Fibroblast of lung (primary cell): ENCODE measurements around the gene TSPAN9. TPM values are rescaled to one million over a fixed set of nuclear protein-coding genes. Genes with fewer than 3 reads are reported as not detected.

Source experiments
- DNase-seq, 2 donors: peaks; one replicate each; pipeline versions ENCODE4 v3.0.0 to v3.0.0-alpha.2; 2010; ENCODE audit warnings: low read depth in 2 of 2
- H2AFZ ChIP-seq: 2 replicates; pipeline ENCODE4 v1.5.1; 2012; ENCODE audit warnings: low read length, control low read depth, inconsistent platforms
- H3K27ac ChIP-seq: 2 replicates; pipeline ENCODE4 v1.5.1; 2011; ENCODE audit warnings: low read length, control low read depth; ENCODE audit not compliant: insufficient read depth
- H3K27me3 ChIP-seq: 2 replicates; pipeline ENCODE4 v1.5.1; 2011; ENCODE audit warnings: mild to moderate bottlenecking, low read length; ENCODE audit not compliant: control insufficient read depth, insufficient read depth
- H3K36me3 ChIP-seq: 2 replicates; pipeline ENCODE4 v1.5.1; 2011; ENCODE audit warnings: low read length; ENCODE audit not compliant: control insufficient read depth, insufficient read depth
- H3K4me1 ChIP-seq: 2 replicates; pipeline ENCODE4 v1.5.1; 2011; ENCODE audit warnings: low read length; ENCODE audit not compliant: control insufficient read depth, insufficient read depth; ENCODE audit errors: extremely low read depth
- H3K4me2 ChIP-seq: 2 replicates; pipeline ENCODE4 v1.5.1; 2011; ENCODE audit warnings: low read length, control low read depth; ENCODE audit not compliant: insufficient read depth; ENCODE audit errors: extremely low read depth
- H3K4me3 ChIP-seq, 4 experiments: fragments of 200-600 bp in 1 of 4; sonication (generic) in 1 of 4; replicated peaks in 1 of 4; 2 replicates each; pipeline ENCODE4 v1.5.1; 2011 to 2016; ENCODE audit warnings: low read length in 4 of 4, low read depth in 3 of 4, mild to moderate bottlenecking in 3 of 4, control low read depth in 2 of 4, inconsistent platforms in 1 of 4, mixed read lengths in 1 of 4; ENCODE audit not compliant: insufficient read depth in 1 of 4; ENCODE audit errors: control extremely low read depth in 1 of 4
- H3K79me2 ChIP-seq: 2 replicates; pipeline ENCODE4 v1.5.1; 2012; ENCODE audit warnings: mild to moderate bottlenecking, low read length, inconsistent platforms; ENCODE audit not compliant: control insufficient read depth, insufficient read depth
- H3K9ac ChIP-seq: 2 replicates; pipeline ENCODE4 v1.5.1; 2011; ENCODE audit warnings: mild to moderate bottlenecking, low read length, control low read depth; ENCODE audit not compliant: insufficient read depth
- H3K9me3 ChIP-seq: 2 replicates; pipeline ENCODE4 v1.5.1; 2012; ENCODE audit warnings: low read depth, low read length; ENCODE audit not compliant: control insufficient read depth, insufficient read depth
- H4K20me1 ChIP-seq: 2 replicates; pipeline ENCODE4 v1.5.1; 2011; ENCODE audit warnings: low read length; ENCODE audit not compliant: control insufficient read depth, insufficient read depth; ENCODE audit errors: extremely low read depth
- CTCF ChIP-seq, 2 donors: IDR thresholded peaks in 1 of 2; conservative IDR thresholded peaks in 1 of 2; 1 replicate in 1 of 2; 2 replicates in 1 of 2; pipeline ENCODE4 v1.5.1; 2011 to 2012; ENCODE audit warnings: low read length in 2 of 2, control low read depth in 1 of 2, inconsistent platforms in 1 of 2, low read depth in 1 of 2, mild to moderate bottlenecking in 1 of 2
- EZH2 ChIP-seq: IDR thresholded peaks from 2 replicates; pipeline ENCODE4 v1.5.1; 2012; ENCODE audit warnings: low read length, control low read depth, mild to moderate bottlenecking; ENCODE audit errors: missing control alignments
- polyA plus RNA-seq, 2 donors: library from polyadenylated mRNA; depleted of rRNA in 1 of 2; stranded (reverse) in 1 of 2; unstranded in 1 of 2; fragments of >200 nt; gene quantifications; 2 replicates each; pipeline ENCODE4 v1.2.1, GENCODE V29; 2011 to 2012; ENCODE audit warnings: missing spikeins in 1 of 2
- total RNA-seq: library from RNA; depleted of rRNA; stranded (reverse); fragments of >200 nt; gene quantifications from 2 replicates; pipeline ENCODE4 v1.2.1, GENCODE V29; 2014

The TSPAN9 gene
- total and polyA plus RNA-seq, 2 donors (not counting 1 experiment from before 2014, with no cell fraction given), result 31.1 to 35.2 TPM

GRCh38 chr12:3078086-3078820 lies 1.1 kb downstream of the TSPAN9 start:
- no peaks in the 10 kb centered on the region for H3K36me3 ChIP-seq
- no peak for DNase-seq
- no peak for TF ChIP-seq EZH2
- TF ChIP-seq CTCF (conservative IDR thresholded peaks at IDR 0.05 in 1 of 2, IDR thresholded peaks at IDR 0.05 in 1 of 2; ENCODE audit: low read depth in 1 of 2, low read length in 2 of 2), result no peak
- no peaks in the 10 kb centered on the region for H3K79me2 ChIP-seq
- no peaks in the 10 kb centered on the region for H4K20me1 ChIP-seq
- no peak overlapping the region for H3K27ac ChIP-seq
- H3K4me2 ChIP-seq, result peak overlapping the region; percentile 68
- no peak overlapping the region for H2AFZ ChIP-seq
- H3K9ac ChIP-seq, result no peak overlapping the region
- no peaks in the 10 kb centered on the region for H3K9me3 ChIP-seq
- H3K27me3 ChIP-seq, result no peaks in the 10 kb centered on the region
- H3K4me1 ChIP-seq, result peaks cover 3% of the 10 kb centered on the region
- H3K4me3 ChIP-seq, result peak overlapping the region; percentile 46 to 76 (median 61)

- no peak overlapping the region for H3K9ac ChIP-seq
- no peak overlapping the region for H2AFZ ChIP-seq
- no peaks in the 10 kb centered on the region for H3K27me3 ChIP-seq
- H3K4me1 ChIP-seq, result no peaks in the 10 kb centered on the region
- H3K79me2 ChIP-seq, result no peaks in the 10 kb centered on the region
- no peak overlapping the region for H3K27ac ChIP-seq
- TF ChIP-seq CTCF (conservative IDR thresholded peaks at IDR 0.05 in 1 of 2, IDR thresholded peaks at IDR 0.05 in 1 of 2; ENCODE audit: low read depth in 1 of 2, low read length in 2 of 2) (no peak), EZH2 (no peak)
- no peak overlapping the region for H3K4me2 ChIP-seq
- DNase-seq, result no peak
- H3K4me3 ChIP-seq, result no peak overlapping the region
- H4K20me1 ChIP-seq, result no peaks in the 10 kb centered on the region
- H3K9me3 ChIP-seq, result no peaks in the 10 kb centered on the region
- H3K36me3 ChIP-seq, result no peaks in the 10 kb centered on the region
Measured at GRCh38 chr12:3081091-3081490, 3.9 kb downstream of the TSPAN9 start.

- Histone ChIP-seq H2AFZ (no peak overlapping the region), H3K4me3 (no peak overlapping the region), H3K79me2 (no peaks in the 10 kb centered on the region), H3K27ac (no peak overlapping the region), H3K4me1 (no peaks in the 10 kb centered on the region), H3K9me3 (no peaks in the 10 kb centered on the region), H3K27me3 (no peaks in the 10 kb centered on the region), H3K9ac (no peak overlapping the region), H4K20me1 (no peaks in the 10 kb centered on the region), H3K36me3 (no peaks in the 10 kb centered on the region), H3K4me2 (no peak overlapping the region)
- no peak for DNase-seq
- no peak for TF ChIP-seq EZH2
- no peak for TF ChIP-seq CTCF (conservative IDR thresholded peaks at IDR 0.05 in 1 of 2, IDR thresholded peaks at IDR 0.05 in 1 of 2; ENCODE audit: low read depth in 1 of 2, low read length in 2 of 2)
Measured at GRCh38 chr12:3081886-3082285, 4.7 kb downstream of the TSPAN9 start.
